AG04449 (cell line): Measurements from ENCODE around the gene C14orf119.

Source experiments
- CTCF ChIA-PET: fragments of 350-600 bp; formaldehyde crosslinking; extraction: SDS; loops from one replicate; lab custom pipeline; 2021; ENCODE audit warnings: antibody characterized with exemption; lab: Yijun Ruan, JAX
- POLR2A ChIA-PET: fragments of 400-600, 350-600 bp; formaldehyde crosslinking; extraction: SDS; loops from one replicate; lab custom pipeline; 2020; ENCODE audit warnings: antibody characterized with exemption, inconsistent platforms; lab: Yijun Ruan, JAX
- DNase-seq: peaks from one replicate; pipeline ENCODE4 v3.0.0-alpha.2; 2010; ENCODE audit warnings: low read depth, low spot score
- H3K4me3 ChIP-seq: 2 replicates; pipeline ENCODE4 v1.5.1; 2011; ENCODE audit warnings: low read depth, mild to moderate bottlenecking, control low read depth, low read length
- TF ChIP-seq, protein P1 (sequence below): IDR thresholded peaks from one replicate; pipeline ENCODE4 v1.5.1; 2011; ENCODE audit warnings: mild to moderate bottlenecking, moderate library complexity, low read length, control low read depth, inconsistent platforms; ENCODE audit not compliant: insufficient read depth; ENCODE audit errors: missing control alignments

The C14orf119 gene

DNA sequence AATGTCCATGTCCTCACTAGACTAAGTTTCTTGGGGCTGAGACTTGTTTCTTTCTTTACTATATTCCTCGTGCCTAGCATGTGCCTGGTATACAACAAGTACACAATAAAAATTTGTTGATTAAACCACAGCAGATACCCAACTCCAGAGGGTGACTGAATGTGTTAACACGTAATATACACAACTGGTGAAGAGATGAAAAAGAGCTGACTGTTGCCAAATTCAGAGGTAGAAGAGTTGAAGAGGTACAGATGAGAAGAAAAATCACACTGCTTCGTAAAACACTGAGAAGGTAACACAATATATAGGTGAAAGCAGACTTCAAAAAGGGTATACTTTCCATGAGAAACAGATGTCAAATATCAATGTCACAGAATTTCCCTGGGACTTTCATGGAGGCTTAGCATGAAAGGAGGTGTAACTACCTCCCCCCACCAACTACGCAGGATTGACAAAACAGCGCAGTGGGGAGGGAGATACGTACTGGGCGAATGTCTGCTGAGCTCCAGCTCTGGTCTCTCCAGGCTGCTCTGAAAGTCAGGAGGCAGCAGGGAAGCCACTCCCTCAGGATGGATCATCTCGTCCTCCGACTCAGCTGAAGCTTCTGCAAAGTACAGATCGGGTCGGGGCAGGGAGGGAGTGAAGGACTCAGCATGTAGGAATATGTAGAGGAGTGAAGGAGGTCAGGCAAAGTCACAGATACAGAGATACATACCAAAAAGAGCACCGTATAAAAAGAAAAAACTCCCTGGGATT lies 5.6 kb upstream of the C14orf119 start:
- TF ChIP-seq, protein P1, sequence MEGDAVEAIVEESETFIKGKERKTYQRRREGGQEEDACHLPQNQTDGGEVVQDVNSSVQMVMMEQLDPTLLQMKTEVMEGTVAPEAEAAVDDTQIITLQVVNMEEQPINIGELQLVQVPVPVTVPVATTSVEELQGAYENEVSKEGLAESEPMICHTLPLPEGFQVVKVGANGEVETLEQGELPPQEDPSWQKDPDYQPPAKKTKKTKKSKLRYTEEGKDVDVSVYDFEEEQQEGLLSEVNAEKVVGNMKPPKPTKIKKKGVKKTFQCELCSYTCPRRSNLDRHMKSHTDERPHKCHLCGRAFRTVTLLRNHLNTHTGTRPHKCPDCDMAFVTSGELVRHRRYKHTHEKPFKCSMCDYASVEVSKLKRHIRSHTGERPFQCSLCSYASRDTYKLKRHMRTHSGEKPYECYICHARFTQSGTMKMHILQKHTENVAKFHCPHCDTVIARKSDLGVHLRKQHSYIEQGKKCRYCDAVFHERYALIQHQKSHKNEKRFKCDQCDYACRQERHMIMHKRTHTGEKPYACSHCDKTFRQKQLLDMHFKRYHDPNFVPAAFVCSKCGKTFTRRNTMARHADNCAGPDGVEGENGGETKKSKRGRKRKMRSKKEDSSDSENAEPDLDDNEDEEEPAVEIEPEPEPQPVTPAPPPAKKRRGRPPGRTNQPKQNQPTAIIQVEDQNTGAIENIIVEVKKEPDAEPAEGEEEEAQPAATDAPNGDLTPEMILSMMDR, result no peak
- no peak for DNase-seq
- CTCF ChIA-PET, result interaction anchor here (0.8 to 7.8 kb wide), 9 partner anchors 11 to 112 kb away, joined by 3 to 173 read pairs (median 6); no protein-coding TSS in a partner anchor
- H3K4me3 ChIP-seq, result no peak overlapping the region
- POLR2A ChIA-PET, result interaction anchor here (1.7 kb wide), 1 partner anchor 11 kb away, joined by 6 read pairs; no protein-coding TSS in a partner anchor

DNA sequence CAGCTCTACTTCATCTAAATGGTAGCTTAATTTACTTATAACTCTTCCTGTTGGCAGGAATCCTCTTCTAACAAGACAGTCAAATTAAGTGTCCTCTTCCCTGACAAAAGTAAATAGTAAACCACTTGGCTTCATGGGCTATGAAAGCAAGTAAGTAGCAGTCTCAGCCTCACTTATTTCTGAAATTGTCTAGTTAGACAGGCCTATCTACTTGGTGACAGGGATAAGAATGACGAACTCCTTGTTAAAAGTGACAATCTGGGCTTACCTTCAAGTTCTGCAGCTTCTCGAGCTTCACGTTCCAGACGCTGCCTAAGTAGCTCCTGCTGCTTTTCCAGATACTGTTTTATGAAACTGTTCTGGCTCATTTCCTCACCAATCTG lies 5.1 kb upstream of the C14orf119 start:
- no peak overlapping the region for H3K4me3 ChIP-seq
- no peak for DNase-seq
- TF ChIP-seq, protein P1, result no peak
- CTCF ChIA-PET, result interaction anchor here (0.8 to 7.8 kb wide), 9 partner anchors 12 to 113 kb away, joined by 3 to 173 read pairs (median 6); no protein-coding TSS in a partner anchor
- POLR2A ChIA-PET, result interaction anchor here (1.7 kb wide), 1 partner anchor 11 kb away, joined by 6 read pairs; no protein-coding TSS in a partner anchor

DNA sequence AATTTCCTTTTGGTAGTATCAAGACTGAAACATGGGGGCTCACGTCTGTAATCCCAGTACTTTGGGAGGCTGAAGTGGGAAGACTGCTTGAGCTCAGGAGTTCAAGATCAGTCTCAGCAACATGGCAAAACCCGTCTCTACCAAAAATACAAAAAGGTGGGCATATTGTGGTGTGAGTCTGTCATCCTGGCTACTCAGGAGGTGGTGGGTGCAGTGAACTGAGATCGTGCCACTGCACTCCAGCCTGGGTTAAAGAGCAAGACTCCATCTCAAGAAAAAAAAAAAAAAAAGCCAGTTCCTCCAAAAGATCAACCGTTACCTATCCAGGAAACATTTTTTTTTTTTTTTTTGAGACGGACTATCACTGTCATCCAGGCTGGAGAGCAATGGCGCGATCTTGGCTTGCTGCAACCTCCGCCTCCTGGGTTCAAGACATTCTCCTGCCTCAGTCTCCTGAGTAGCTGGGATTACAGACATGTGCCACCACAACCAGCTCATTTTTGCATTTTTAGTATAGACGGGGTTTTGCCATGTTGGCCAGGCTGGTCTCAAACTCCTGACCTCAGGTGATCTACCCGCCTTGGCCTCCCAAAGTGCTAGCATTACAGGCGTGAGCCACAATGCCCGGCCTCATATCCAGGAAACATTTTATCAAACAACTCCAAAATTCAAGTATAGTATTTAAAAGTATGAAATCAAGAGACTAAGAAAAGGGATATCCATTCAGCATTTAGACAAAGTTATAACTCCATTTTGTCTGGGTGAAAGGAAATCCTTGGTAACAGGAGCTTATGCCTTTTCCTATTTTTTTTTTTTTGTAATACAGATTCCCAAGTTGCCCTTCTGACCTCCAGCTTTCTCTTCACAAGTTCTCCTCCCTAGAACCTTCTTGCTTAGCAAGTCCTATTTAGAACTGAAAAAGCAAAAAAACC lies 3.7 kb upstream of the C14orf119 start:
- no peak for DNase-seq
- POLR2A ChIA-PET, result interaction anchor here (0.6 to 1.7 kb wide), 4 partner anchors 12 to 30 kb away, joined by 3 to 6 read pairs (median 4); no protein-coding TSS in a partner anchor
- TF ChIP-seq, protein P1, result no peak
- CTCF ChIA-PET, result interaction anchor here (0.5 to 7.8 kb wide), 13 partner anchors 13 to 1762 kb away, joined by 3 to 173 read pairs (median 5); no protein-coding TSS in a partner anchor
- no peak overlapping the region for H3K4me3 ChIP-seq

DNA sequence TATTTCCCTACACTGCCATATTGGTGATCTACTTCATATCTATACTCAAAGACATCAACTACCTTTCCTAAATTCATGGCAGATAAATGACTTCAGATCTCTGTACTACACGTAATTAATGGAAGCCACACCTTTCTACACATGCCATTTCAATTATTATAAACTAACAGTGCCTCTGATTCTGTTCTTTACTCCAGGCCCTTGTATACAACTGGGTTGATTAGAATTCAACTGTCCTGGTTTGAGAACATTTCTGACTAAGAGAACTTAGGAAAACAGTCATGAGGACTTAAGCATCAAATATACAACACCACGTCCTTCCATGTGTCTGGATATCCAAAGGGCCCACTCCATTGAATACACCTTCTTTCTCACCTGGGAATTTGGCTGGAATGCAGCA lies 2.2 kb upstream of the C14orf119 start:
- ChIA-PET POLR2A (no interaction called here), CTCF (interaction anchor here (1.0 to 7.8 kb wide), 7 partner anchors 15 to 107 kb away, joined by 3 to 173 read pairs (median 5); no protein-coding TSS in a partner anchor)
- TF ChIP-seq, protein P1, result no peak
- DNase-seq, result no peak
- no peak overlapping the region for H3K4me3 ChIP-seq

DNA sequence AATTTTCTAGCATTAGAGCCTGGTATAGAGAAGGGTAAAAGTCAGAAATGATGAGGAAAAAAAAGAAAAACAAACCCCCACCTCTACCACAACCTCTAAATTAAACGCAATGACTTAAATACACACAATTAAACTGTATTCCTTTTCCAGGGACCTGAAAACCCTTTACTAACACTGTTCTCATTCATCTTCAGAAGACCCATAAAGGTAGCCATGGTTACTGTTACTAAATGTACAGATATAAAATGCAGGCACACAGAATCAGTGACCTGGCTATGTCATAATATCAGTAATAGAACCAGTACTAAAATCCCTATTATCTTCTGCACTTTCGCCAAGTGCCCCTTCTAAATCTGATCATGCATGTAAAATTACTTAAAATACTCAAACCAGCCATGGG lies 1.8 kb upstream of the C14orf119 start:
- no peak for DNase-seq
- CTCF ChIA-PET, result interaction anchor here (0.7 to 9.6 kb wide), 10 partner anchors 9 to 107 kb away, joined by 4 to 133 read pairs (median 12); partner anchors contain the start of gene CIROP
- H3K4me3 ChIP-seq, result peak overlapping the region; percentile 100
- TF ChIP-seq, protein P1, result no peak
- POLR2A ChIA-PET, result interaction anchor here (2.5 kb wide), 1 partner anchor 25 kb away, joined by 25 read pairs; no protein-coding TSS in a partner anchor
